GM12878 (cell line): ENCODE measurements around the gene FILIP1L. TPM values are rescaled to one million over a fixed set of nuclear protein-coding genes. Genes with fewer than 3 reads are reported as not detected.

Experiments
- CBX5 ChIP-seq: sonication (generic); IDR thresholded peaks from 2 replicates; pipeline ENCODE4 v1.6.1; 2016; ENCODE audit warnings: low read depth, moderate library complexity, mild to moderate bottlenecking, inconsistent platforms
- ETV6 ChIP-seq, 2 experiments: fragments of 450-650 bp in 1 of 2; IDR thresholded peaks in 1 of 2; conservative IDR thresholded peaks in 1 of 2; 2 replicates each; pipeline ENCODE4 v1.6.1; 2014; ENCODE audit warnings: antibody characterized with exemption in 1 of 2, borderline replicate concordance in 1 of 2, low read depth in 1 of 2, mild to moderate bottlenecking in 1 of 2, moderate library complexity in 1 of 2
- NFYA ChIP-seq: IDR thresholded peaks from 2 replicates; pipeline ENCODE4 v1.6.1; 2011; ENCODE audit warnings: low read depth, mild to moderate bottlenecking, low read length, improper control_type of control experiment, borderline replicate concordance
- NR2C1 ChIP-seq: fragments of 450-650 bp; IDR thresholded peaks from 2 replicates; pipeline ENCODE4 v1.6.1; 2017; ENCODE audit warnings: antibody characterized with exemption, mild to moderate bottlenecking, moderate library complexity
- POU2F2 ChIP-seq: IDR thresholded peaks from 3 replicates; pipeline ENCODE4 v1.6.1; 2011; ENCODE audit warnings: low read depth, mild to moderate bottlenecking, low read length, borderline replicate concordance
- ZBED1 ChIP-seq: IDR thresholded peaks from 2 replicates; pipeline ENCODE4 v1.6.1; 2016; ENCODE audit warnings: borderline replicate concordance
- ZNF217 ChIP-seq: fragments of 450-650 bp; IDR thresholded peaks from 2 replicates; pipeline ENCODE4 v1.6.1; 2017; ENCODE audit warnings: antibody characterized with exemption, mild to moderate bottlenecking
- polyA plus RNA-seq, 11 experiments: library from polyadenylated mRNA; depleted of rRNA in 4 of 11; unstranded in 6 of 11; stranded (reverse) in 5 of 11; fragments of >200 nt; fragmentation: Nextera tagmentation in 4 of 11; fragmentation: Illumina TruSeq in 1 of 11; extraction: Ambion mirVana in 4 of 11; extraction: Trizol in 1 of 11; gene quantifications; 1 replicate in 1 of 11; 2 replicates in 10 of 11; pipeline versions ENCODE4 v1.2.1 to v1.2.3, GENCODE V29; 2011 to 2016; ENCODE audit warnings: inconsistent platforms in 2 of 11, missing spikeins in 2 of 11, low read depth in 1 of 11
- total RNA-seq, 4 experiments: library from RNA; depleted of rRNA in 3 of 4; stranded (reverse); fragments of >200 nt in 3 of 4; fragmentation: Illumina TruSeq in 1 of 4; extraction: Trizol in 1 of 4; gene quantifications; 2 replicates each; pipeline versions ENCODE4 v1.2.1 to v1.2.3, GENCODE V29; 2013 to 2021
- TF ChIP-seq, protein P1 (sequence below): fragments of 450-650 bp; IDR thresholded peaks from 2 replicates; pipeline ENCODE4 v1.6.1; 2016; ENCODE audit warnings: mild to moderate bottlenecking
- TF ChIP-seq, protein P2 (sequence below): fragments of 450-650 bp; IDR thresholded peaks from 2 replicates; pipeline ENCODE4 v1.6.1; 2017; ENCODE audit warnings: mild to moderate bottlenecking
- TF ChIP-seq, protein P3 (sequence below): fragments of 450-650 bp; IDR thresholded peaks from 2 replicates; pipeline ENCODE4 v1.6.1; 2017; ENCODE audit warnings: mild to moderate bottlenecking, moderate library complexity
- TF ChIP-seq, protein P4 (sequence below): fragments of 450-650 bp; IDR thresholded peaks from 2 replicates; pipeline ENCODE4 v1.6.1; 2017; ENCODE audit warnings: low read depth, mild to moderate bottlenecking, moderate library complexity

Gene FILIP1L
- total and polyA plus RNA-seq, 10 of the 15 experiments (the other 5 are each of a cell fraction or from before 2014, with no cell fraction given), result 0.24 to 6.1 (median 3.5) TPM

DNA sequence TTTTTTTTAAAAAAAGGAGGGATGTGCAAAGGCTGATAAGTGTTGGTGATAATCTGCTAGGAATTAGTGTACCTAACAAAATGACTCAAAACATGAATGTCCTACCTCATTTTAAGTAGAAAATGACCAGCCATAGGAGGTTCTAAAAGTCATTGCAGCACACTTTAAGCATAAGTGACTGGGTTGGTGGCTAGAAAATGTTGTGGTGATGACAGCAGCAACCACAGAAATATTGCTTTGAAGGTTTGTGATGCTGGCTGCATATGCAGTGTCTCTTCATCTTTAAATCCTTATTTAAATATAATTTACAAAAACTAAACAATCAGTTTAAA, 241.4 kb downstream of the FILIP1L start (continued):
- TF ChIP-seq ETV6 (conservative IDR thresholded peaks at IDR 0.05 in 1 of 2, IDR thresholded peaks at IDR 0.05 in 1 of 2; ENCODE audit: borderline replicate concordance in 1 of 2, low read depth in 1 of 2) (peak in 1 of 2 experiments; percentile 58; a peak in 1 of 4 replicates), NFYA (no peak), POU2F2 (peak; percentile 65; the same call in 1 of the 3 replicates), CBX5 (0 out of 2 replicates have a peak, but pooled peaks have one; percentile 34), NR2C1 (no peak), ZBED1 (peak; percentile 26; the same call in 1 of the 2 replicates), ZNF217 (0 out of 2 replicates have a peak, but pooled peaks have one; percentile 22)
- TF ChIP-seq, protein P1, sequence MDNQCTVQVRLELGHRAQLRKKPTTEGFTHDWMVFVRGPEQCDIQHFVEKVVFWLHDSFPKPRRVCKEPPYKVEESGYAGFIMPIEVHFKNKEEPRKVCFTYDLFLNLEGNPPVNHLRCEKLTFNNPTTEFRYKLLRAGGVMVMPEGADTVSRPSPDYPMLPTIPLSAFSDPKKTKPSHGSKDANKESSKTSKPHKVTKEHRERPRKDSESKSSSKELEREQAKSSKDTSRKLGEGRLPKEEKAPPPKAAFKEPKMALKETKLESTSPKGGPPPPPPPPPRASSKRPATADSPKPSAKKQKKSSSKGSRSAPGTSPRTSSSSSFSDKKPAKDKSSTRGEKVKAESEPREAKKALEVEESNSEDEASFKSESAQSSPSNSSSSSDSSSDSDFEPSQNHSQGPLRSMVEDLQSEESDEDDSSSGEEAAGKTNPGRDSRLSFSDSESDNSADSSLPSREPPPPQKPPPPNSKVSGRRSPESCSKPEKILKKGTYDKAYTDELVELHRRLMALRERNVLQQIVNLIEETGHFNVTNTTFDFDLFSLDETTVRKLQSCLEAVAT, result peak; percentile 33; the same call in 1 of the 2 replicates
- TF ChIP-seq, protein P2, sequence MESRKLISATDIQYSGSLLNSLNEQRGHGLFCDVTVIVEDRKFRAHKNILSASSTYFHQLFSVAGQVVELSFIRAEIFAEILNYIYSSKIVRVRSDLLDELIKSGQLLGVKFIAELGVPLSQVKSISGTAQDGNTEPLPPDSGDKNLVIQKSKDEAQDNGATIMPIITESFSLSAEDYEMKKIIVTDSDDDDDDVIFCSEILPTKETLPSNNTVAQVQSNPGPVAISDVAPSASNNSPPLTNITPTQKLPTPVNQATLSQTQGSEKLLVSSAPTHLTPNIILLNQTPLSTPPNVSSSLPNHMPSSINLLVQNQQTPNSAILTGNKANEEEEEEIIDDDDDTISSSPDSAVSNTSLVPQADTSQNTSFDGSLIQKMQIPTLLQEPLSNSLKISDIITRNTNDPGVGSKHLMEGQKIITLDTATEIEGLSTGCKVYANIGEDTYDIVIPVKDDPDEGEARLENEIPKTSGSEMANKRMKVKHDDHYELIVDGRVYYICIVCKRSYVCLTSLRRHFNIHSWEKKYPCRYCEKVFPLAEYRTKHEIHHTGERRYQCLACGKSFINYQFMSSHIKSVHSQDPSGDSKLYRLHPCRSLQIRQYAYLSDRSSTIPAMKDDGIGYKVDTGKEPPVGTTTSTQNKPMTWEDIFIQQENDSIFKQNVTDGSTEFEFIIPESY, result no peak
- TF ChIP-seq, protein P3, sequence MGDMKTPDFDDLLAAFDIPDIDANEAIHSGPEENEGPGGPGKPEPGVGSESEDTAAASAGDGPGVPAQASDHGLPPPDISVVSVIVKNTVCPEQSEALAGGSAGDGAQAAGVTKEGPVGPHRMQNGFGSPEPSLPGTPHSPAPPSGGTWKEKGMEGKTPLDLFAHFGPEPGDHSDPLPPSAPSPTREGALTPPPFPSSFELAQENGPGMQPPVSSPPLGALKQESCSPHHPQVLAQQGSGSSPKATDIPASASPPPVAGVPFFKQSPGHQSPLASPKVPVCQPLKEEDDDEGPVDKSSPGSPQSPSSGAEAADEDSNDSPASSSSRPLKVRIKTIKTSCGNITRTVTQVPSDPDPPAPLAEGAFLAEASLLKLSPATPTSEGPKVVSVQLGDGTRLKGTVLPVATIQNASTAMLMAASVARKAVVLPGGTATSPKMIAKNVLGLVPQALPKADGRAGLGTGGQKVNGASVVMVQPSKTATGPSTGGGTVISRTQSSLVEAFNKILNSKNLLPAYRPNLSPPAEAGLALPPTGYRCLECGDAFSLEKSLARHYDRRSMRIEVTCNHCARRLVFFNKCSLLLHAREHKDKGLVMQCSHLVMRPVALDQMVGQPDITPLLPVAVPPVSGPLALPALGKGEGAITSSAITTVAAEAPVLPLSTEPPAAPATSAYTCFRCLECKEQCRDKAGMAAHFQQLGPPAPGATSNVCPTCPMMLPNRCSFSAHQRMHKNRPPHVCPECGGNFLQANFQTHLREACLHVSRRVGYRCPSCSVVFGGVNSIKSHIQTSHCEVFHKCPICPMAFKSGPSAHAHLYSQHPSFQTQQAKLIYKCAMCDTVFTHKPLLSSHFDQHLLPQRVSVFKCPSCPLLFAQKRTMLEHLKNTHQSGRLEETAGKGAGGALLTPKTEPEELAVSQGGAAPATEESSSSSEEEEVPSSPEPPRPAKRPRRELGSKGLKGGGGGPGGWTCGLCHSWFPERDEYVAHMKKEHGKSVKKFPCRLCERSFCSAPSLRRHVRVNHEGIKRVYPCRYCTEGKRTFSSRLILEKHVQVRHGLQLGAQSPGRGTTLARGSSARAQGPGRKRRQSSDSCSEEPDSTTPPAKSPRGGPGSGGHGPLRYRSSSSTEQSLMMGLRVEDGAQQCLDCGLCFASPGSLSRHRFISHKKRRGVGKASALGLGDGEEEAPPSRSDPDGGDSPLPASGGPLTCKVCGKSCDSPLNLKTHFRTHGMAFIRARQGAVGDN, result no peak
- TF ChIP-seq, protein P4, sequence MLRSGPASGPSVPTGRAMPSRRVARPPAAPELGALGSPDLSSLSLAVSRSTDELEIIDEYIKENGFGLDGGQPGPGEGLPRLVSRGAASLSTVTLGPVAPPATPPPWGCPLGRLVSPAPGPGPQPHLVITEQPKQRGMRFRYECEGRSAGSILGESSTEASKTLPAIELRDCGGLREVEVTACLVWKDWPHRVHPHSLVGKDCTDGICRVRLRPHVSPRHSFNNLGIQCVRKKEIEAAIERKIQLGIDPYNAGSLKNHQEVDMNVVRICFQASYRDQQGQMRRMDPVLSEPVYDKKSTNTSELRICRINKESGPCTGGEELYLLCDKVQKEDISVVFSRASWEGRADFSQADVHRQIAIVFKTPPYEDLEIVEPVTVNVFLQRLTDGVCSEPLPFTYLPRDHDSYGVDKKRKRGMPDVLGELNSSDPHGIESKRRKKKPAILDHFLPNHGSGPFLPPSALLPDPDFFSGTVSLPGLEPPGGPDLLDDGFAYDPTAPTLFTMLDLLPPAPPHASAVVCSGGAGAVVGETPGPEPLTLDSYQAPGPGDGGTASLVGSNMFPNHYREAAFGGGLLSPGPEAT, result peak; percentile 84
